ENCODE data around the gene KIRREL3. TPM values are rescaled to one million over a fixed set of nuclear protein-coding genes. Genes with fewer than 3 reads are reported as not detected.
A peak's percentile ranks its signal among the peaks of the same experiment; 100 is the strongest.

The KIRREL3 gene
- total RNA-seq, 4 donors from 2014 or later = 0.19 TPM; not detected in 3

DNA sequence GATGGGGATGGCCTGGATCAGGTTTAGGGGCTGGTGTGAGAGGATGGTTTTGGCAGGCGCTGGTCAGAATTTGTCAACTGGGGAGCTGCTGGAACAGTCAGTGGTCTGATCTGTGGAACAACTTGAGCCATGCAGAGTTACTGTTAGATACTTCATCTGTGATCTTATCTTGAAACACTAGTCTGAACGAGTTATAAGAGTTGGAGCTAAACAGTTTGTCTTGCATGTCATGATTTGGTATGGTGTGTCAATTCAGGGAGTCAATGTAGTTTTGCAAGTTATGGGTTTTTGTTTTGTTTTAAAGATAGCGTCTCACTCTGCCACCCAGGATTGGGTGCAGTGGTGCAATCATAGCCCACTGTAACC, 591.0 kb downstream of the KIRREL3 start:
- WGBS, 2 donors = 47 to 67% methylated on average over 2 to 3 of the region's 3 CpGs
- H3K27ac ChIP-seq = peak overlapping the region in 3 of 4 donors; percentile 77 to 88 (median 78)

DNA sequence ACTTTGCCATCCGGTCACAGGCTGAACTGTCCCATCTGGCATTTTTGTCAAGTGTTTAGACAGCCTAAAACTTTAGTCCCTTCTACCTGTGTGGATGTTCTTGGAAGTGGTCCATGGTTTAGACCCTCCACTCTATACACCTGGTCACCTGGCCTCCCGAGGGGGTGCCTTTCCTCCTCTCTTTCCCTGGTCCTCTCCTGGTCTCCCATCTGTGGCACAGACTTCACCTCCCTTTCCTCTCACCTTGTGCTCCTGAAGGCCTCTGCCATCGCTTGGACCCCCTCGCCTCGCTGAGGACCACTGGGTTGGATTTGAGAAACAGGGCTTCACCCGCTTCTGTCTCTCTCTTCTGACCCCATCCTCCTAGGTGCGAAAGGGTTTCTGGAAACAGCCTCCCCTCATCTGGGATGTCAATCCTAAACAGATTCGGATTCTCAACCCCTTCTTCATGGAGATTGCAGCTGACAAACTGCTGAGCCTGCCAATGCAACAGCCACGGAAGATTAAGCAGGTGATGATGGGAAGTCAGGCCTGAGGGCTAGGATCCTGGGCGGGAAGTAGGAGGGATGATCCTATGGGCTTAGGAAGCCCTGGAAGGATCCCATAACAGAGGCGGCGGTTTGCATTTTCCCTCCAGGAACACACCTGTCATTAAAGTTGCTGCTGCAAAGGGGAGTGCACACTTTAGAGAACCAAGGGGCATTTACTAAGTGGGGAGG, 591.5 kb downstream of the KIRREL3 start:
- Histone ChIP-seq H3K27me3 (no peaks in the 10 kb centered on the region), H3K4me3 (peak overlapping the region in 2 of 4 donors; percentile 25 to 35), H3K4me1 (peaks cover 4 to 71% (median 14%) of the 10 kb centered on the region in 3 donors), H3K9me3 (no peaks in the 10 kb centered on the region), H3K27ac (peak overlapping the region in 3 of 4 donors; percentile 77 to 88 (median 78)), H3K36me3 (peaks cover 0 to 50% (median 0%) of the 10 kb centered on the region in 3 donors)
- TF ChIP-seq, protein P1, sequence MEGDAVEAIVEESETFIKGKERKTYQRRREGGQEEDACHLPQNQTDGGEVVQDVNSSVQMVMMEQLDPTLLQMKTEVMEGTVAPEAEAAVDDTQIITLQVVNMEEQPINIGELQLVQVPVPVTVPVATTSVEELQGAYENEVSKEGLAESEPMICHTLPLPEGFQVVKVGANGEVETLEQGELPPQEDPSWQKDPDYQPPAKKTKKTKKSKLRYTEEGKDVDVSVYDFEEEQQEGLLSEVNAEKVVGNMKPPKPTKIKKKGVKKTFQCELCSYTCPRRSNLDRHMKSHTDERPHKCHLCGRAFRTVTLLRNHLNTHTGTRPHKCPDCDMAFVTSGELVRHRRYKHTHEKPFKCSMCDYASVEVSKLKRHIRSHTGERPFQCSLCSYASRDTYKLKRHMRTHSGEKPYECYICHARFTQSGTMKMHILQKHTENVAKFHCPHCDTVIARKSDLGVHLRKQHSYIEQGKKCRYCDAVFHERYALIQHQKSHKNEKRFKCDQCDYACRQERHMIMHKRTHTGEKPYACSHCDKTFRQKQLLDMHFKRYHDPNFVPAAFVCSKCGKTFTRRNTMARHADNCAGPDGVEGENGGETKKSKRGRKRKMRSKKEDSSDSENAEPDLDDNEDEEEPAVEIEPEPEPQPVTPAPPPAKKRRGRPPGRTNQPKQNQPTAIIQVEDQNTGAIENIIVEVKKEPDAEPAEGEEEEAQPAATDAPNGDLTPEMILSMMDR (IDR thresholded peaks at IDR 0.05) = no peak
- no peak for TF ChIP-seq POLR2A (IDR thresholded peaks at IDR 0.05)
- intact Hi-C loops (cut with DNase I) = no loop called here
- 87 to 88% methylated on average over 5 to 10 of the region's 12 CpGs for WGBS, 2 donors
- DNase-seq = no peak

More for the DNA sequence above, 591.0 kb downstream of the KIRREL3 start:
- Histone ChIP-seq H3K4me1 (peaks cover 7 to 71% (median 18%) of the 10 kb centered on the region in 3 donors), H3K36me3 (peaks cover 0 to 53% (median 0%) of the 10 kb centered on the region in 3 donors), H3K27me3 (no peaks in the 10 kb centered on the region), H3K9me3 (no peaks in the 10 kb centered on the region), H3K4me3 (peak overlapping the region in 2 of 4 donors; percentile 25 to 35)
- no peak for DNase-seq
- TF ChIP-seq, protein P1 (IDR thresholded peaks at IDR 0.05) = no peak
- TF ChIP-seq POLR2A (IDR thresholded peaks at IDR 0.05) = no peak
- intact Hi-C loops (cut with DNase I) = no loop called here

DNA sequence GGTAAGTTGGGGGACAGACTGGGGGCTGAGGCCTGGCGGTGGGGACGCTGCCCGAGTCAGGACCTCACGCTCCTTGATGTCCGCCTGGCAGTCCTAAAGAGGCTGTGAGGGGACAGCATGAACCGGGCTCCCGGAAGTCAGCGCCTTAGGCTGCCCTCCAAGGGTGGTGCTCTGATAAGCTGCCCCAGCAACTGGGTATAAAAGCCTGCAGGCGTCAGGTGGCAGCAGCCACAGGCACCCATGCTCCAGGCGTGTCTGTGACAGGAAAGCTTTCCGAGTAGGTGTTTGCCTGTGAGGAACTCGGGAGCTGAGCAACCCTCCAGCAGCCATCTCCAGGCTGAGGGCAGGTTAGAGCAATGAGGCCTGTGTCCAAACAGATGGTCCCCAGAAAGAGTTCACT, 592.1 kb downstream of the KIRREL3 start:
- H3K27ac ChIP-seq = peak overlapping the region in 3 of 4 donors; percentile 51 to 88 (median 77)
- WGBS, 2 donors = 78 to 90% methylated on average over 6 to 7 of the region's 12 CpGs

DNA sequence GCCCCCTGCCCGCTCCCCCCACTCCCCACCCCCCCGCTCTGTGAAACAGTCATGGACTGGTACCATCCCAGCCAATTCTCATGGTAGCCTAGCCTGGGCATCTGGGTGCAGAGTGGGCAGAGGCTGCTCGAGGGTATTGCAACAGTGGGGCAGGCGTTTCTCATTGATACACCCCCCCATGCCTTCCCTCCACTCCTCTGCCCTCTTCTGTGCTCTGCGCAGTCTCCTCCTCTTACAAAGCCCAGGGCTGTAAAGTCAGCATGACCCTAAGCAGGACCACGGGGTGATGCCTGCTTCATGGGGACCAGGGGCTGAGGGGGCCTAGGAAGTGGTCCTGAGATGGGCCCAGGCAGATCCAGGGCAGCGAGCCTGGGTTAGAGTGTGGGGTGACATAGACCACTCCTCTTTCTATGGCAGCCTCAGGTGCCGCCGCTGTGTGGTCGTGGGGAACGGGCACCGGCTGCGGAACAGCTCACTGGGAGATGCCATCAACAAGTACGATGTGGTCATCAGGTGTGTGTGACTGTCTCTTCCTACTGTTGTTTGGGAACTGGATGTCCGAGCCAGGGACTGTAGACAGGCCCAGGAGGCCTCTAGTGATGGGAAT, 592.8 kb downstream of the KIRREL3 start:
- 85 to 94% methylated on average over 10 to 11 of the region's 15 CpGs for WGBS, 2 donors
- Histone ChIP-seq H3K9me3 (no peaks in the 10 kb centered on the region), H3K27me3 (no peaks in the 10 kb centered on the region), H3K27ac (peak overlapping the region; percentile 5 to 88 (median 75)), H3K36me3 (peaks cover 0 to 38% (median 0%) of the 10 kb centered on the region in 3 donors), H3K4me1 (peaks cover 8 to 73% (median 19%) of the 10 kb centered on the region in 3 donors), H3K4me3 (peak overlapping the region in 2 of 4 donors; percentile 25 to 35)
- TF ChIP-seq, protein P1 (IDR thresholded peaks at IDR 0.05) = no peak
- no peak for TF ChIP-seq POLR2A (IDR thresholded peaks at IDR 0.05)
- DNase-seq = no peak
- intact Hi-C loops (cut with DNase I) = no loop called here

More for the DNA sequence above, 592.1 kb downstream of the KIRREL3 start:
- Histone ChIP-seq H3K4me3 (peak overlapping the region in 2 of 4 donors; percentile 25 to 35), H3K27me3 (no peaks in the 10 kb centered on the region), H3K4me1 (peaks cover 4 to 71% (median 17%) of the 10 kb centered on the region in 3 donors), H3K36me3 (peaks cover 0 to 45% (median 0%) of the 10 kb centered on the region in 3 donors), H3K9me3 (no peaks in the 10 kb centered on the region)
- intact Hi-C loops (cut with DNase I) = no loop called here
- no peak for DNase-seq
- no peak for TF ChIP-seq POLR2A (IDR thresholded peaks at IDR 0.05)
- TF ChIP-seq, protein P1 (IDR thresholded peaks at IDR 0.05) = no peak

DNA sequence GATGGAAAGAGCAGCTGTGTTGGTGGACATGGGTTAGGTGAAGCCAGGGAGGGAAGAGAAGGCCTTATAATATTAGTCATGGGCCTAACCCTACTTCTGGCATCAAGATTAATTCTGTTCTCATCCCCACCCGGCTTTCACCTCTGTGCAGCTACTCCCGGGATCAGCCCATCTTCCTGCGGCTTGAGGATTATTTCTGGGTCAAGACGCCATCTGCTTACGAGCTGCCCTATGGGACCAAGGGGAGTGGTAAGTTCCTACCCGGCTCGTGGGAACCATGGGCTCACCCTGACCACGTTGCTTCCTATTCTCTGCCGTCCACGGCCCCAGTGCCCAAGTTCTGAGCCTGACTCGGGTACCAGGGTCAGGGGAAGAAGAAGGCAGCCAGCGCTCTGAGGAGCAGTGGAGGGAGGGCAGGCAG, 593.5 kb downstream of the KIRREL3 start:
- WGBS, 2 donors = 82 to 87% methylated on average over 9 to 12 of the region's 12 CpGs
- H3K27me3 ChIP-seq = no peaks in the 10 kb centered on the region
- DNase-seq = no peak
- H3K4me1 ChIP-seq = peaks cover 8 to 71% (median 22%) of the 10 kb centered on the region in 3 donors
- TF ChIP-seq POLR2A (IDR thresholded peaks at IDR 0.05) = no peak
- TF ChIP-seq, protein P1 (IDR thresholded peaks at IDR 0.05) = no peak
- H3K9me3 ChIP-seq = no peaks in the 10 kb centered on the region
- H3K27ac ChIP-seq = peak overlapping the region; percentile 72 to 88 (median 76)
- H3K36me3 ChIP-seq = peaks cover 0 to 35% (median 0%) of the 10 kb centered on the region in 3 donors
- peak overlapping the region in 3 of 4 donors; percentile 3 to 35 (median 25) for H3K4me3 ChIP-seq
- intact Hi-C loops (cut with DNase I) = no loop called here

Data from esophagus squamous epithelium (tissue), 5 donors.